GM04504 (cell line): ENCODE measurements around the gene ADCY3.
A peak's percentile ranks its signal among the peaks of the same experiment; 100 is the strongest.

ENCODE experiments used
- DNase-seq: peaks from one replicate; pipeline ENCODE4 v3.0.0-alpha.2; 2012; ENCODE audit warnings: low read depth

ADCY3 gene

GRCh38 chr2:24874035-24874434 is 46.0 kb downstream of the ADCY3 start:
- DNase-seq: no peak

- DNase-seq: no peak
Measured at GRCh38 chr2:24873619-24874018, 46.4 kb downstream of the ADCY3 start.

GRCh38 chr2:24872344-24873115 is 47.5 kb downstream of the ADCY3 start:
- DNase-seq: no peak

GRCh38 chr2:24871852-24872333 is 48.1 kb downstream of the ADCY3 start:
- DNase-seq: no peak

- no peak for DNase-seq
Measured at GRCh38 chr2:24870891-24871705, 48.9 kb downstream of the ADCY3 start.

GRCh38 chr2:24870440-24870839 is 49.6 kb downstream of the ADCY3 start:
- no peak for DNase-seq

- DNase-seq: no peak
Measured at GRCh38 chr2:24866946-24867345, 53.1 kb downstream of the ADCY3 start.

- no peak for DNase-seq
Measured at GRCh38 chr2:24863641-24864040, 56.4 kb downstream of the ADCY3 start.

- no peak for DNase-seq
Measured at GRCh38 chr2:24861500-24861899, 58.5 kb downstream of the ADCY3 start.

- DNase-seq: no peak
Measured at GRCh38 chr2:24860631-24861030, 59.4 kb downstream of the ADCY3 start.

- DNase-seq: no peak
Measured at GRCh38 chr2:24859968-24860600, 60.0 kb downstream of the ADCY3 start.

- DNase-seq: no peak
Measured at GRCh38 chr2:24858996-24859395, 61.0 kb downstream of the ADCY3 start.

GRCh38 chr2:24857746-24858145 is 62.3 kb downstream of the ADCY3 start:
- no peak for DNase-seq

GRCh38 chr2:24856791-24857211 is 63.2 kb downstream of the ADCY3 start:
- DNase-seq: no peak

- DNase-seq: peak; percentile 57
Measured at GRCh38 chr2:24855726-24856125, 64.3 kb downstream of the ADCY3 start.

- no peak for DNase-seq
Measured at GRCh38 chr2:24855022-24855622, 64.9 kb downstream of the ADCY3 start.

GRCh38 chr2:24853996-24854395 is 66.0 kb downstream of the ADCY3 start:
- DNase-seq: no peak

GRCh38 chr2:24853046-24853445 is 67.0 kb downstream of the ADCY3 start:
- DNase-seq: no peak

- DNase-seq: no peak
Measured at GRCh38 chr2:24852431-24853020, 67.5 kb downstream of the ADCY3 start.

- DNase-seq: no peak
Measured at GRCh38 chr2:24852026-24852425, 68.0 kb downstream of the ADCY3 start.

- no peak for DNase-seq
Measured at GRCh38 chr2:24850944-24851343, 69.1 kb downstream of the ADCY3 start.

- no peak for DNase-seq
Measured at GRCh38 chr2:24845691-24846090, 74.3 kb downstream of the ADCY3 start.
